ENCODE data around the gene PGM5.

GRCh38 chr9:68546596-68547390, 190.4 kb downstream of the PGM5 start:
- TF ChIP-seq YY1 (IDR thresholded peaks at IDR 0.05; ENCODE audit: insufficient read depth, insufficient read length) (no peak), ZNF274 (IDR thresholded peaks at IDR 0.05; ENCODE audit: low read depth, low read length) (no peak), SUZ12 (IDR thresholded peaks at IDR 0.05; ENCODE audit: extremely low read depth, insufficient read depth, insufficient read length) (no peak)
